ENCODE measurements around the gene BAZ1A. TPM values are rescaled to one million over a fixed set of nuclear protein-coding genes. Genes with fewer than 3 reads are reported as not detected.

Gene BAZ1A
- total and polyA plus RNA-seq, 2 experiments from 2014 or later: 24.2 to 26.8 TPM

GRCh38 chr14:34912966-34913365, 37.8 kb upstream of the BAZ1A start (continued):
- TF ChIP-seq CTCF (conservative IDR thresholded peaks at IDR 0.05; ENCODE audit: low read depth in 2 of 2) (no peak), EZH2 (IDR thresholded peaks at IDR 0.05; ENCODE audit: low read depth, unreplicated experiment) (no peak), STAT1 (IDR thresholded peaks at IDR 0.05; ENCODE audit: unreplicated experiment) (no peak)

- DNase-seq (ENCODE audit: low spot score): peak; percentile 45
- H3K36me3 ChIP-seq (ENCODE audit: insufficient read depth): no peaks in the 10 kb centered on the region
- no peaks in the 10 kb centered on the region for H3K27me3 ChIP-seq (ENCODE audit: insufficient read depth)
- Mint-ChIP-seq H3K9me3 (no peaks in the 10 kb centered on the region), H3K27ac (no peak overlapping the region), H3K4me3 (no peak overlapping the region), H3K4me1 (no peaks in the 10 kb centered on the region), H3K27me3 (ENCODE audit: insufficient read depth, low read depth, poor library complexity) (peaks cover 2% of the 10 kb centered on the region), H3K36me3 (ENCODE audit: low read depth) (no peaks in the 10 kb centered on the region)
- no peaks in the 10 kb centered on the region for H4K20me1 ChIP-seq (replicated peaks; ENCODE audit: insufficient read depth)
- no peak overlapping the region for H3K4me2 ChIP-seq
- no peak overlapping the region for H3K27ac ChIP-seq (ENCODE audit: low read depth)
- TF ChIP-seq CTCF (conservative IDR thresholded peaks at IDR 0.05; ENCODE audit: low read depth in 2 of 2): peak; percentile 40 to 53
- TF ChIP-seq NANOG (IDR thresholded peaks at IDR 0.05; ENCODE audit: borderline replicate concordance): no peak
- no peak for TF ChIP-seq ZNF331 (CRISPR knock-in tag; IDR thresholded peaks at IDR 0.05; ENCODE audit: low read depth)
- H2AFZ ChIP-seq: no peak overlapping the region
- H3K79me2 ChIP-seq (replicated peaks; ENCODE audit: insufficient read depth): no peaks in the 10 kb centered on the region
- H3K4me1 ChIP-seq (ENCODE audit: insufficient read depth): no peaks in the 10 kb centered on the region
- no peaks in the 10 kb centered on the region for H3K9me2 ChIP-seq (ENCODE audit: insufficient read depth)
- ATAC-seq: peak; percentile 53
- H3K4me3 ChIP-seq: no peak overlapping the region
- H3F3A ChIP-seq (replicated peaks; ENCODE audit: low read depth): no peaks in the 10 kb centered on the region
Observed at GRCh38 chr14:34912182-34912581, 37.0 kb upstream of the BAZ1A start.

GRCh38 chr14:34911209-34912150, 36.3 kb upstream of the BAZ1A start:
- no peak overlapping the region for H3K27ac Mint-ChIP-seq
- TF ChIP-seq NANOG (IDR thresholded peaks at IDR 0.05; ENCODE audit: borderline replicate concordance): no peak
- TF ChIP-seq CTCF (conservative IDR thresholded peaks at IDR 0.05; ENCODE audit: low read depth in 2 of 2): no peak
- no peak for TF ChIP-seq ETS1 (IDR thresholded peaks at IDR 0.05)
- TF ChIP-seq REST (IDR thresholded peaks at IDR 0.05; ENCODE audit: unreplicated experiment): no peak
- no peak for TF ChIP-seq ZNF114 (CRISPR knock-in tag; IDR thresholded peaks at IDR 0.05)
- TF ChIP-seq EZH2phosphoT487 (IDR thresholded peaks at IDR 0.05; ENCODE audit: unreplicated experiment): no peak

More at GRCh38 chr14:34911209-34912150, 36.3 kb upstream of the BAZ1A start:
- Histone ChIP-seq H3K27ac (ENCODE audit: low read depth) (no peak overlapping the region), H3K9me2 (ENCODE audit: insufficient read depth) (no peaks in the 10 kb centered on the region), H3K4me3 (no peak overlapping the region), H3K36me3 (ENCODE audit: insufficient read depth) (no peaks in the 10 kb centered on the region), H3K4me1 (ENCODE audit: insufficient read depth) (no peaks in the 10 kb centered on the region), H3F3A (replicated peaks; ENCODE audit: low read depth) (no peaks in the 10 kb centered on the region), H2AFZ (no peak overlapping the region), H4K20me1 (replicated peaks; ENCODE audit: insufficient read depth) (no peaks in the 10 kb centered on the region), H3K27me3 (ENCODE audit: insufficient read depth) (no peaks in the 10 kb centered on the region), H3K4me2 (no peak overlapping the region), H3K79me2 (replicated peaks; ENCODE audit: insufficient read depth) (no peaks in the 10 kb centered on the region)
- H3K4me1 Mint-ChIP-seq: no peaks in the 10 kb centered on the region
- no peak for DNase-seq (ENCODE audit: low spot score)
- H3K9me3 Mint-ChIP-seq: no peaks in the 10 kb centered on the region
- no peak overlapping the region; the same call in 2 of the 3 replicates for H3K4me3 Mint-ChIP-seq
- peaks cover 2% of the 10 kb centered on the region for H3K27me3 Mint-ChIP-seq (ENCODE audit: insufficient read depth, low read depth, poor library complexity)
- no peaks in the 10 kb centered on the region for H3K36me3 Mint-ChIP-seq (ENCODE audit: low read depth)
- ATAC-seq: no peak
